ENCODE data around the gene ANK3. TPM values are rescaled to one million over a fixed set of nuclear protein-coding genes. Genes with fewer than 3 reads are reported as not detected.

Gene ANK3
- total and polyA plus RNA-seq, 2 experiments from 2014 or later: 46.5 to 85.2 TPM

DNA sequence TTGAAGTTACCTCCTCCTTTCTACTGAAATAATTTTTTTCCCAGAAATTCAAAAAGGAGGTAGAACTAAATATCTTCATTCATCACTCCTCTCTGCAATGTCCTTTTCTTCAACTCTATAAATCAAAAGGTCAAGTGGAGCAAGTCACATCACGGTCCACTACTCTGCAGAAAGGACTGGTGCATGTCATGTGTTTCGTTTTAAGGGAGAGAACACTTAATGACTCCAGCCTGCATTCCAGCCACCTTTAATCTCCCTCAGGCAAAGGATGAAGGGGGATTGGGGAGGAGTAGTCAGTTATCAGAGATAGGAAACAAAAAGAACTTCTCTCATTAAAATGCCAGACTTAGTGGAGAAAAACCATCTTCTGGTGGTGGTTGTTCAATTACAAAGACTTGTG, 78.9 kb downstream of the ANK3 start:
- Histone ChIP-seq H3K36me3 (ENCODE audit: insufficient read depth) (no peaks in the 10 kb centered on the region), H2AFZ (no peak overlapping the region), H3K4me1 (ENCODE audit: insufficient read depth) (peaks cover 7% of the 10 kb centered on the region; the same call in 1 of the 2 replicates), H3K79me2 (replicated peaks; ENCODE audit: insufficient read depth) (no peaks in the 10 kb centered on the region), H3K27ac (ENCODE audit: low read depth) (no peak overlapping the region), H3K4me2 (no peak overlapping the region), H3K4me3 (no peak overlapping the region), H3K9me2 (ENCODE audit: insufficient read depth) (no peaks in the 10 kb centered on the region; the same call in none of the 2 replicates), H3F3A (replicated peaks; ENCODE audit: low read depth) (no peaks in the 10 kb centered on the region), H4K20me1 (replicated peaks; ENCODE audit: insufficient read depth) (peaks cover 6% of the 10 kb centered on the region; the same call in 1 of the 2 replicates), H3K27me3 (ENCODE audit: insufficient read depth) (no peaks in the 10 kb centered on the region)
- DNase-seq (ENCODE audit: low spot score) (no peak), ATAC-seq (no peak)
- Mint-ChIP-seq H3K4me1 (peaks cover 10% of the 10 kb centered on the region; the same call in 2 of the 3 replicates), H3K4me3 (no peak overlapping the region), H3K9me3 (no peaks in the 10 kb centered on the region), H3K27me3 (ENCODE audit: insufficient read depth, low read depth, poor library complexity) (no peaks in the 10 kb centered on the region), H3K36me3 (ENCODE audit: low read depth) (no peaks in the 10 kb centered on the region), H3K27ac (no peak overlapping the region)
- TF ChIP-seq ZNF114 (CRISPR knock-in tag; IDR thresholded peaks at IDR 0.05) (no peak), ZNF331 (CRISPR knock-in tag; IDR thresholded peaks at IDR 0.05; ENCODE audit: low read depth) (no peak), POLR2AphosphoS5 (IDR thresholded peaks at IDR 0.05; ENCODE audit: low read depth) (no peak), EZH2 (IDR thresholded peaks at IDR 0.05; ENCODE audit: low read depth, unreplicated experiment) (no peak), NANOG (IDR thresholded peaks at IDR 0.05; ENCODE audit: borderline replicate concordance) (no peak), JUNB (IDR thresholded peaks at IDR 0.05; ENCODE audit: unreplicated experiment) (no peak), STAT1 (IDR thresholded peaks at IDR 0.05; ENCODE audit: unreplicated experiment) (no peak)
- TF ChIP-seq, protein P1, sequence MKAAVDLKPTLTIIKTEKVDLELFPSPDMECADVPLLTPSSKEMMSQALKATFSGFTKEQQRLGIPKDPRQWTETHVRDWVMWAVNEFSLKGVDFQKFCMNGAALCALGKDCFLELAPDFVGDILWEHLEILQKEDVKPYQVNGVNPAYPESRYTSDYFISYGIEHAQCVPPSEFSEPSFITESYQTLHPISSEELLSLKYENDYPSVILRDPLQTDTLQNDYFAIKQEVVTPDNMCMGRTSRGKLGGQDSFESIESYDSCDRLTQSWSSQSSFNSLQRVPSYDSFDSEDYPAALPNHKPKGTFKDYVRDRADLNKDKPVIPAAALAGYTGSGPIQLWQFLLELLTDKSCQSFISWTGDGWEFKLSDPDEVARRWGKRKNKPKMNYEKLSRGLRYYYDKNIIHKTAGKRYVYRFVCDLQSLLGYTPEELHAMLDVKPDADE (IDR thresholded peaks at IDR 0.05): no peak
- TF ChIP-seq, protein P2, sequence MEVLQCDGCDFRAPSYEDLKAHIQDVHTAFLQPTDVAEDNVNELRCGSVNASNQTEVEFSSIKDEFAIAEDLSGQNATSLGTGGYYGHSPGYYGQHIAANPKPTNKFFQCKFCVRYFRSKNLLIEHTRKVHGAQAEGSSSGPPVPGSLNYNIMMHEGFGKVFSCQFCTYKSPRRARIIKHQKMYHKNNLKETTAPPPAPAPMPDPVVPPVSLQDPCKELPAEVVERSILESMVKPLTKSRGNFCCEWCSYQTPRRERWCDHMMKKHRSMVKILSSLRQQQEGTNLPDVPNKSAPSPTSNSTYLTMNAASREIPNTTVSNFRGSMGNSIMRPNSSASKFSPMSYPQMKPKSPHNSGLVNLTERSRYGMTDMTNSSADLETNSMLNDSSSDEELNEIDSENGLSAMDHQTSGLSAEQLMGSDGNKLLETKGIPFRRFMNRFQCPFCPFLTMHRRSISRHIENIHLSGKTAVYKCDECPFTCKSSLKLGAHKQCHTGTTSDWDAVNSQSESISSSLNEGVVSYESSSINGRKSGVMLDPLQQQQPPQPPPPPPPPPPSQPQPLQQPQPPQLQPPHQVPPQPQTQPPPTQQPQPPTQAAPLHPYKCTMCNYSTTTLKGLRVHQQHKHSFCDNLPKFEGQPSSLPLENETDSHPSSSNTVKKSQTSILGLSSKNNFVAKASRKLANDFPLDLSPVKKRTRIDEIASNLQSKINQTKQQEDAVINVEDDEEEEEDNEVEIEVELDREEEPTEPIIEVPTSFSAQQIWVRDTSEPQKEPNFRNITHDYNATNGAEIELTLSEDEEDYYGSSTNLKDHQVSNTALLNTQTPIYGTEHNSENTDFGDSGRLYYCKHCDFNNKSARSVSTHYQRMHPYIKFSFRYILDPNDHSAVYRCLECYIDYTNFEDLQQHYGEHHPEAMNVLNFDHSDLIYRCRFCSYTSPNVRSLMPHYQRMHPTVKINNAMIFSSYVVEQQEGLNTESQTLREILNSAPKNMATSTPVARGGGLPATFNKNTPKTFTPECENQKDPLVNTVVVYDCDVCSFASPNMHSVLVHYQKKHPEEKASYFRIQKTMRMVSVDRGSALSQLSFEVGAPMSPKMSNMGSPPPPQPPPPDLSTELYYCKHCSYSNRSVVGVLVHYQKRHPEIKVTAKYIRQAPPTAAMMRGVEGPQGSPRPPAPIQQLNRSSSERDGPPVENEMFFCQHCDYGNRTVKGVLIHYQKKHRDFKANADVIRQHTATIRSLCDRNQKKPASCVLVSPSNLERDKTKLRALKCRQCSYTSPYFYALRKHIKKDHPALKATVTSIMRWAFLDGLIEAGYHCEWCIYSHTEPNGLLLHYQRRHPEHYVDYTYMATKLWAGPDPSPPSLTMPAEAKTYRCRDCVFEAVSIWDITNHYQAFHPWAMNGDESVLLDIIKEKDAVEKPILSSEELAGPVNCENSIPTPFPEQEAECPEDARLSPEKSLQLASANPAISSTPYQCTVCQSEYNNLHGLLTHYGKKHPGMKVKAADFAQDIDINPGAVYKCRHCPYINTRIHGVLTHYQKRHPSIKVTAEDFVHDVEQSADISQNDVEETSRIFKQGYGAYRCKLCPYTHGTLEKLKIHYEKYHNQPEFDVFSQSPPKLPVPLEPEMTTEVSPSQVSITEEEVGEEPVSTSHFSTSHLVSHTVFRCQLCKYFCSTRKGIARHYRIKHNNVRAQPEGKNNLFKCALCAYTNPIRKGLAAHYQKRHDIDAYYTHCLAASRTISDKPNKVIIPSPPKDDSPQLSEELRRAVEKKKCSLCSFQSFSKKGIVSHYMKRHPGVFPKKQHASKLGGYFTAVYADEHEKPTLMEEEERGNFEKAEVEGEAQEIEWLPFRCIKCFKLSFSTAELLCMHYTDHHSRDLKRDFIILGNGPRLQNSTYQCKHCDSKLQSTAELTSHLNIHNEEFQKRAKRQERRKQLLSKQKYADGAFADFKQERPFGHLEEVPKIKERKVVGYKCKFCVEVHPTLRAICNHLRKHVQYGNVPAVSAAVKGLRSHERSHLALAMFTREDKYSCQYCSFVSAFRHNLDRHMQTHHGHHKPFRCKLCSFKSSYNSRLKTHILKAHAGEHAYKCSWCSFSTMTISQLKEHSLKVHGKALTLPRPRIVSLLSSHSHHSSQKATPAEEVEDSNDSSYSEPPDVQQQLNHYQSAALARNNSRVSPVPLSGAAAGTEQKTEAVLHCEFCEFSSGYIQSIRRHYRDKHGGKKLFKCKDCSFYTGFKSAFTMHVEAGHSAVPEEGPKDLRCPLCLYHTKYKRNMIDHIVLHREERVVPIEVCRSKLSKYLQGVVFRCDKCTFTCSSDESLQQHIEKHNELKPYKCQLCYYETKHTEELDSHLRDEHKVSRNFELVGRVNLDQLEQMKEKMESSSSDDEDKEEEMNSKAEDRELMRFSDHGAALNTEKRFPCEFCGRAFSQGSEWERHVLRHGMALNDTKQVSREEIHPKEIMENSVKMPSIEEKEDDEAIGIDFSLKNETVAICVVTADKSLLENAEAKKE (CRISPR knock-in tag; IDR thresholded peaks at IDR 0.05): no peak
- TF ChIP-seq, protein P3, sequence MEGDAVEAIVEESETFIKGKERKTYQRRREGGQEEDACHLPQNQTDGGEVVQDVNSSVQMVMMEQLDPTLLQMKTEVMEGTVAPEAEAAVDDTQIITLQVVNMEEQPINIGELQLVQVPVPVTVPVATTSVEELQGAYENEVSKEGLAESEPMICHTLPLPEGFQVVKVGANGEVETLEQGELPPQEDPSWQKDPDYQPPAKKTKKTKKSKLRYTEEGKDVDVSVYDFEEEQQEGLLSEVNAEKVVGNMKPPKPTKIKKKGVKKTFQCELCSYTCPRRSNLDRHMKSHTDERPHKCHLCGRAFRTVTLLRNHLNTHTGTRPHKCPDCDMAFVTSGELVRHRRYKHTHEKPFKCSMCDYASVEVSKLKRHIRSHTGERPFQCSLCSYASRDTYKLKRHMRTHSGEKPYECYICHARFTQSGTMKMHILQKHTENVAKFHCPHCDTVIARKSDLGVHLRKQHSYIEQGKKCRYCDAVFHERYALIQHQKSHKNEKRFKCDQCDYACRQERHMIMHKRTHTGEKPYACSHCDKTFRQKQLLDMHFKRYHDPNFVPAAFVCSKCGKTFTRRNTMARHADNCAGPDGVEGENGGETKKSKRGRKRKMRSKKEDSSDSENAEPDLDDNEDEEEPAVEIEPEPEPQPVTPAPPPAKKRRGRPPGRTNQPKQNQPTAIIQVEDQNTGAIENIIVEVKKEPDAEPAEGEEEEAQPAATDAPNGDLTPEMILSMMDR (conservative IDR thresholded peaks at IDR 0.05; ENCODE audit: low read depth in 2 of 2): no peak

All from GM23338 (cell line).